Measurements from ENCODE around the gene NDUFAF8.

GRCh38 chr17:81241203-81241602 lies 2.1 kb downstream of the NDUFAF8 start:
- TF ChIP-seq CTCF (IDR thresholded peaks at IDR 0.05) (no peak), POLR2A (IDR thresholded peaks at IDR 0.05) (no peak)
